ENCODE results near the gene LGR6.
"Not testable (repeated sequence)": the region's sequence is repeated elsewhere in the genome, so short reads cannot be mapped to it uniquely, and the experiment has no call there.

Gene LGR6

DNA sequence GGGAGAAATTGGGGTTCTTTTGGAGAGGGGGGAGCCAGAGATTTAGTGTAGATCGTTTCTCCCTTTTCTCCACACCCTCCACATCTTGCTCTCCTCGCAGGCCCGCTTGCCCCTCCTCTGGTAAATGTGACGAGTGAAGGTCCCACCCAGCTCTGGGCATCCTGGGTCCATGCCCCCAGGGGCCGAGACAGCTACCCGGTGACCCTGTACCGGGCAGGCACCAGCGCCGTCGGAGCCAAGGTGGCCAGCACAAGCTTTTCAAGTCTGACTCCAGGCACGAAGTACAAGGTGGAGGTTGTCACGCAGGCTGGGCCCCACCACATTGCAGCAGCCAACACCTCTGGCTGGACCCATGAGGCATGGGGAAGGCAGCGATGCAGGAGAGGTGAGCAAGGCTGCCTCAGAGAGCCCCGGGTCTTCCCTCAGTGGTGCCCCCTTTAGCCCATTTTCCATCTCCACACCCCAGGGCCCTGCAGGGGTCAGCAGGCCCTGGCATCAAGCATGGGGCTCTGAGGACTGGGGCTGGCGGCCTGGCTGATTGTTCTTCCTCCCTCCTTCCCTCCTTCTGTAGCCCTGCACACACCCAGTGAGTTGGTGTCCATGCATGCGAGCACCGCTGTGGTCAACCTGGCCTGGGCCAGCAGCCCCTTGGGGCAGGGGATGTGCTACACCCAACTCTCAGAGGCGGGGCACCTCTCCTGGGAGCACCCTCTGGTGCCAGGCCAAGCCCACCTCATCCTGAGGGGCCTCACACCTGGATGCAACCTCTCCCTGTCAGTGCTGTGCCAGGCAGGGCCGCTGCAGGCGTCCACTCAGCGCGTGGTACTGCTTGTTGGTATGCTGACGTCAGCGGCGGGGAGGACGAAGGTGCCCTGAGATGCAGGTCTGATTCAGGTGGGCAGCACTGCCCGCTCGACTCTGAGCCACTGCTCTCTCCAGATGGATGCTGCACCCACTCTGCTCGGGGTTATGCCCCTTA is 16.4 kb upstream of the LGR6 start:
- DNase-seq: no peak

DNA sequence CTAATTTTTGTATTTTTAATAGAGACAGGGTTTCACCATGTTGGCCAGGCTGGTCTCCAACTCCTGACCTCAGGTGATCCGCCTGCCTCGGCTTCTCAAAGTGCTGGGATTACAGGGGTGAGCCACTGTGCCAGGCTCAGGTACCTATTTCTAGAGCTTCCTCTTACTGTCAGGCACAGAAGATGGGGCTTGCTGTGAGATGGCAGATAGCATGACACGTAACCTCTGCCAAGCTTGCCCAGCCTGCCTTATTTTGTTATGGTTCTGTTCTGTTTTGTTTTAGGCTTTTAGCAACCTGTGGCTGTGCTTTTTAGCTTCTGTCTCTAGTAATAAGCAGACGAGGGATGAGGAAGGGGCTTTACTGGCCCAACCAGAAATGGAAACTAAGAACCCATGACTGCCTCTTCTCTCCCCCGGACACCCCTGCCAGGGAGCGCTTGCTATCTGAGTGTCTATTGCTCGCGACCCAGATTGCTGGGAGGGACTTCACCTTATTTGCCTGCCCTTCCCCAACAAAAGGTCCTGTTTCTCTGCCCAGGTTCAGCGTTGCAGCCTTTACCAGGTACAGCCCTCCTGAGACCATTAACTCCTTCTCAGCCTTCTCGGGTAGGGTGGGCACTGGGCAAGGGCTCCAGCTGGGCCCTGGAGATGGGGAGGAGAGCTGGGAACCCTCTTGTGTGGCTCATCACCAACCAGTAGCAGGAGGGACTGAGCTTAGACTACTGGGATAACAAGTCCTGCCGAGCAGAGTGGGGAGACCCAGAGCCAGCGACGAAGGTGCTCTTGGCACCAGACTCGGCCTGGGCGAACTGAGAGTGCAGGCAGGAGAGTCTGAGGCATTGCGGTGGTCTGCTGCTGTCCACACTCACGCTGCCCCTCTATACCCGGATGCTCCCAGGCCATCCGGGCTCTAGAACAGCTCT is 13.5 kb upstream of the LGR6 start:
- no peak for DNase-seq

DNA sequence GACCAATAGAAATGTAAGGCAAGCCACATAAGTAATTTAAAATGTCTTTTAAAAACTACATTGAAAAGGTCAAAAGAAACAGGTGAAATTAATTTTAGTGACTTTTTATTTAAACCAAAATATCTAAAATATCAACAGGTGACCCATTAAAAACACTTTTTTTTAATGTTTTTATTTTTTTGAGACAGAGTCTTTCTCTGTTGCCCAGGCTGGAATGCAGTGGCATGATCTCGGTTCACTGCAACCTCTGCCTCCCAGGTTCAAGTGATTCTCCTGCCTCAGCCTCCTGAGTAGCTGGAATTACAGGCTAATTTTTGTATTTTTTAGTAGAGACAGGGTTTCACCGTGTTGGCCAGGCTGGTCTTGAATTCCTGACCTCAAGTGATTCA is 12.9 kb upstream of the LGR6 start:
- not testable (repeated sequence) for DNase-seq

DNA sequence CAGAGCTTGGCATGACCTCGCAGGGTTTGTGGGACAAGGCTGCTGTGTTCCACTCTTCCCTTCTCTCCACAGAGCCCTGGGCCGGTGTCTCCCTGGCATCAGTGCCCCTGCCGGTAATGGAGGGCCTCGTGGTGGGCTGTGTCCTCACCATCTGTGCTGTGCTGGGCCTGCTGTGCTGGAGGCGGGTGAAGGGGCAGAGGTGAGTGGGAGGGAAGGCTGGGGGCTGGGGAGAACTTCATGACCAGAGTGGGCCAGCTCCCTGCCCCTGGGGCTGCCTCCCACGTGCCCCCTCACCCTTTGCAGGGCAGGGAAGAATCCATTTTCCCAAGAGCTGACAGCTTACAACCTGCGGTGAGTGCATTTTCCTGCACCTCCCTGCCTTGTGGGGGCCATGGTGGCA is 12.0 kb upstream of the LGR6 start:
- no peak for DNase-seq

DNA sequence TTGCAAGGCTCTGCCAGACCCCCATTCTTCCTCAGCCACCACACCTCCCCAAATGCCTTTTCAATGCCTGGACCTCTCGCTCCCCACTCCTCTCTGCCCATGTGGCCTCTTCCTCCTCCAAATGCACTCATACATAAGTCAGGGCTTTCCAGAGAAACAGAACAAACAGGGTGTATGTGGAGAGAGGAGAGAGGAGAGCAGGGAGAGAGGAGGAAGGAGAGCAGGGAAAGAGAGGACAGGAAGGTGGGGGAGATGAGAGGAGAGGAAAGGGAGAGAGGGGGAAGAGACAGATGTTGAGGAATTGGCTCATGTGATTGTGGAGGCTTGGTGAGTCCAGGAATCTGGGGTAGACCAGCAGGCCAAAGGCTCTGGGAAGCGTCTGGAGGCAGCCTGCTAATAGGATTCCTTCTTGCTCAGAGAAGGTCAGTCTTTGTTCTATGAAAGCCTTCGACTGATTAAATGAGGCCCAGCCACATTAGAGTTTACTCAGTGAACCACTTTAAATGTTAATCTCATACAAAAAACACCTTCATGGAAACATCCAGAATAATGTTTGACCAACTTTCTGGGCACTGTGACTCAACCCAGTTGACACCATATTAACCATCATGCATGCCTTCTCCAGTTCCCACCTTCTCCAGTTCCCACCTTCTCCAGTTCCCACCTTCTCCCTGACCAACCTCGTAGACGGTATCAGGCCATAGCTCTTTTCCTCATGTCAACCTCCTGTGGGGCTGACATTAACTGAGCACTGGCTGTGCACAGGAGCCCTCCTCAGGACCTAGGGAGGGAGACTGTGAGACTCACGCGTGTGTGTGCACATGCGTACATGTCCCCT is 11.3 kb upstream of the LGR6 start:
- DNase-seq: no peak

DNA sequence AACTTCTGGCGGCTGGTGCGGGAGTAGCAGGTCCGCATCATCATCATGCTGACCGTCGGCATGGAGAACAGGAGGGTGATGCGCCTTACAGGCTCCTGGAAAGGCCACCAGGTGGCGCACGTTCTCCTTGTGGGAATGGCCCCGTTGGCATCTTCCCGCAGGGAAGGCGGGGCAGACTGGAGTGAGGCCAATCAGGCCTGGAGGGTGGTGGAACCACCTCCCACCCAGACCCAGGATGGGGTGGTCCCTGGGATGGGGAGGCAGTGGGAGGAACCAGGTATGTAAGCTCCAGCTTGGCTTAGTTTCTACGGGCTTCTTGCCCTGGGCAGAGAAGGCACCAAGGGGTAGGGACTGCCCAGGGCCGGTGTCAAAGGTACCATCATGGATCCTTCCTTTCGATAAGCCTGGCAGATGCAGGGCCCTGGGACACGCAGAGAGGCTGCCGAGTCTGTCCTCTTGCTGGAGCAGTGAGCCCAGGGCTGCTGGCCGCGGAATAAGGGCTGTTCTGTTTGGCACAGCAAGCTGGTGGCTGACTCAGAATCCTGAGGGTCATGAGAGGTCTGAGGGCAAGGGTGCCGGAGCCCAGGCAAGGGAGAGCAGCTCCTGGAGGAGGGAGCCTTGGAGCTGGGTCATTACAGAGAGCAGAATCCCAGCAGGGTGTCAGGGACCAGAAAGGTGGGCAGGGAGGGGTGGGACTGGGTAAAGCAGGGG is 8.7 kb upstream of the LGR6 start:
- peak; percentile 54 to 69 for DNase-seq

DNA sequence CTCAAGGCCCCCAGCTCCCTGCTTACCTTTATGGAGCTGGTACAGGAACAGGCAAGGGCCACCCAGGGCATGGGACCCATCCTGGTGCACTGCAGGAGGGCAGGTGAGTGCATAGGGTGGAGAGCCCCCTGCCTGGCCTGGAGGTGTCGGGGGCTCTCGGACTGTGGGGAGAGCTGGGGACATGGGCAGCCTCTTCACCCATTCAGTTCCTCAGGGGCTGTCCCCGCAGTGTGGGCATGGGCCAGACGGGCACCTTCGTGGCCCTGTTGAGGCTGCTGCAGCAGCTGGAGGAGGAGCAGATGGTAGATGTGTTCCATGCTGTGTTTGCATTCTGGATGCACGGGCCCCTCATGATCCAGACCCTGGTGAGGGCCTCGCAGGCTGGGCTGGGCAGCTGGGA is 7.3 kb upstream of the LGR6 start:
- no peak for DNase-seq

DNA sequence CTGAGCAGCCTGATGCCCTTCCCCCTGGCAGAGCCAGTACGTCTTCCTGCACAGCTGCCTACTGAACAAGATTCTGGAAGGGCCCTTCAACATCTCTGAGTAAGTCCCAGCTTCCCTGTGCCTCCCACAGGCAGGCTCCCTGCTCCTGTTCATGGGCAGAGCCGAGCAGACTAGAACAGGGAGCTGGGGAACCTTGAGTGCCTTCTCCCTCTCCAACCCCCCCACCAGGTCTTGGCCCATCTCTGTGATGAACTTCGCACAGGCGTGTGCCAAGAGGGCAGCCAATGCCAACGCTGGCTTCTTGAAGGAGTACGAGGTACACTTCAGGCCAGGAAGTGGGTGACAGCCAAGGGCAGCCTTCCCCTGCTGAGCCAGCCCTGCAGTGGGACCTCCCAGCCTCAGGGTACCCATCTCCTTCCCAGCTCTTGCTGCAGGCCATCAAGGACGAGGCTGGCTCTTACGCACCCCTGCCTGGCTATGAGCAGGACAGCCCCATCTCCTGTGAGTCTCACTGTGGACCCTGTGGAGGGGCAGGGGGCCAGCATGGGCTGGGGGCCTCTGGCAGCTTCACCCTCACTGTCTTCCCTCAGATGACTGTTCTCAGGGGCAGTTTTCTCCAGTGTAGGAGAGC is 6.4 kb upstream of the LGR6 start:
- no peak for DNase-seq

DNA sequence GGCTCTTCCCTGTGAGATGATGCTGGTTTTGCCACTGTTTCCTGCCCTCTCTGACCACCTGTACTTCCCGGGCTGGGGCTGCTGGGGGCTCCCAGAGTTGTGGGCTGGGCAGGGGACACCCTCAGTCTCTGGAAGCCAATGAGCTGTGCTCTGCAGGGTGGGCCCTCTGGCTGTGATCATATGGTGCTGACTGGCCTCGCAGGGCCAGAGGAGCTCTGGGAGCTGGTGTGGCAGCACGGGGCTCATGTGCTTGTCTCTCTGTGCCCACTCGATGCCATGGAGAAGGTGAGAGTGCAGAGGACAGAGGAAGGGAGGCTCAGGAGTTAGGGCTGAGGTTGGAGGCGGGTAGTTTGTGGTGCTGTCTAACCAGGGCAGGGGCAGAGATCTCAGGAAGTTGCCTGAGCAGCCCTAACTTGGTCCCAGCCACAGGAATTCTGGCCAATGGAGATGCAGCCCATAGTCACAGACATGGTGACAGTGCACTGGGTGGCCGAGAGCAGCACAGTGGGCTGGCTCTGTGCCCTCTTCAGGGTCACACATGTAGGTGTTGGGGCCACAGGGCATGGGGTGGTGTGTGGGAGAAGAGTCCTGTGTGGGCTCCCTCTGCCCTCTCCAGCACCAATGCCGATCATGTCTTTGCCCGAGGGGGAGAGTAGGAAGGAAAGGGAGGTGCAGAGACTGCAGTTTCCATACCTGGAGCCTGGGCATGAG is 5.7 kb upstream of the LGR6 start:
- DNase-seq: no peak

DNA sequence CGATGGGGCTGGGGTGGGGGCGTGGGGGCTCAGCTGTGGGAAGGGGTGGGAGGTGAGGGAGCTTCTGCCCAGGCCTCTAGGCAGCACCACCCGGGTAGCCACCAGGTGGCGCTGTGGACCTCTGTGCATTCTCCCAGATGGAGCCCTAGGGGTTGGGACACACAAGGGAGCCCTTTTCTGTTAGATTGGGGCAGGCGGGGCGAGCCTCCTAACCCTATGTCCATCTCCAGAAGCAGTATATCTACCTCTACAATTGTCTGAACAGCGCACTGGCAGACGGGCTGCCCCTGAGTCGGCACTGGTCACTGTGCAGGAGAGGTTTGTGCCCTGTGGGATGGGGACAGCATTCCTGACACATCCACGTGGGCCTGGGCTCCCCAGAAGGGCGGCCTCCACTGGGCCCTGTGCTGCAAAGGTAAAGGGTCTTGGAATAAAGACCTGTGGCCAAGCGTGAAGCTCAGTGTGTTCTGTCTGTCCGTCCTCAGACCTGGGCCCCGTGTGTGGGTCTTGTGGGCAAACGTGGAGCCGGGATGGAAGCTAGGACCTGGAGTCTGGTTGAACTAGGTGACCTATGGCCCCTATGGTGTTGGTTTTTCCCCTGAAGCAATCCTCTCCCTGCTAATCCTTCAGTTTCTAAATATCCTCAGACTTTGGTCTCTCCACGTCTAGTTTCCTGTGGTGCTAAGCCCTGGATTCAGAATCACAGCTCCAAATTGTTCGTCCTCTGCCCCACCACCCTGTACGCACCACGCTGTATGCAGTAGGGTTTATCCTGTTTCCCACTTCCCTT is 4.4 kb upstream of the LGR6 start:
- peak; percentile 58 to 81 for DNase-seq

DNA sequence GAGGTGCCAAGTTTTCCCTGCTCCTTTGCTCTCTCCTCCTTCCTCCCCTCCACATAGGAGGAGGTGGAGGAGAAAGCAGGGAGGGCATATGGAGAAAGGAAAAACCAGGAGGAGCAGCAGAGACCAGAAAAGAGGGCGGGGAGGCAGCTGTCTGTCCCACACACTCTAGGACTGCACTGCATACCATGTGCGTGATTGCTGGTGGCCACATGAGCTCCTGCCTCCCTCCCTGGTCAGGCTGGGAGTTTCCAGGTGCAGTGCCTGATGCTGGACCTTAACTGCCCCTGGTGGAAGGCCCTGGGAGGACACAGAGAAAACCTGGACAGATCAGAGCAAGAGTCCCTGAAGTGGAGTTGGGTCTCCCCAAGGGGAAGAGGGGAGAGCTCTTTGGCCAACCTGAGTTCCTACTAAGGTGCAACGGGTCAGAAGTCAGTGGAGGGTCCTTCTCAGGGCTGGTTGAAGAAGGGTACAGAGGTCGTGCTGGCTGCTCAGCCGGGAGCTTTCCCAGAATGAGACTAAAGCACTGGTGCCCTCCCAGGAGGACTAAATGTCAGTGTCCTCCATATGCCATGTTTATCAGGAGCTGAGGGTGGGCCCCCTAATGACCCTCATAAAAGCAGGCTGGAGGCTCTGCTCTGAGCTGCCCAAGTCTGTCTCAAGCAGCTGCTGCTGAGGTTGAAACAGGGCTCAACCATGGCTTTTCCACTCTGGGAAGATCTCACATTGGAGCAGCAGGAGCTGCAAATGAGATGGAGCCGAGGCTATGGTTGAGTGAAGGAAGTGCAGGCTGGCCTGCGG is 3.5 kb upstream of the LGR6 start:
- DNase-seq: no peak

DNA sequence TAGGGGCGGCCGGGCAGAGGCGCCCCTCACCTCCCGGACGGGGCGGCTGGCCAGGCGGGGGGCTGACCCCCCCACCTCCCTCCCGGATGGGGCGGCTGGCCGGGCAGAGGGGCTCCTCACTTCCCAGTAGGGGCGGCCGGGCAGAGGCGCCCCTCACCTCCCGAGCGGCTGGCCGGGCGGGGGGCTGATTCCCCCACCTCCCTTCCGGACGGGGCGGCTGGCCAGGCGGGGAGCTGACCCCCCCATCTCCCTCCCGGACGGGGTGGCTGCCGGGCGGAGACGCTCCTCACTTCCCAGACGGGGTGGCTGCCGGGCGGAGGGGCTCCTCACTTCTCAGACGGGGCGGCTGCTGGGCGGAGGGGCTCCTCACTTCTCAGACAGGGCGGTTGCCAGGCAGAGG is 2.2 kb upstream of the LGR6 start:
- not testable (repeated sequence) for DNase-seq

DNA sequence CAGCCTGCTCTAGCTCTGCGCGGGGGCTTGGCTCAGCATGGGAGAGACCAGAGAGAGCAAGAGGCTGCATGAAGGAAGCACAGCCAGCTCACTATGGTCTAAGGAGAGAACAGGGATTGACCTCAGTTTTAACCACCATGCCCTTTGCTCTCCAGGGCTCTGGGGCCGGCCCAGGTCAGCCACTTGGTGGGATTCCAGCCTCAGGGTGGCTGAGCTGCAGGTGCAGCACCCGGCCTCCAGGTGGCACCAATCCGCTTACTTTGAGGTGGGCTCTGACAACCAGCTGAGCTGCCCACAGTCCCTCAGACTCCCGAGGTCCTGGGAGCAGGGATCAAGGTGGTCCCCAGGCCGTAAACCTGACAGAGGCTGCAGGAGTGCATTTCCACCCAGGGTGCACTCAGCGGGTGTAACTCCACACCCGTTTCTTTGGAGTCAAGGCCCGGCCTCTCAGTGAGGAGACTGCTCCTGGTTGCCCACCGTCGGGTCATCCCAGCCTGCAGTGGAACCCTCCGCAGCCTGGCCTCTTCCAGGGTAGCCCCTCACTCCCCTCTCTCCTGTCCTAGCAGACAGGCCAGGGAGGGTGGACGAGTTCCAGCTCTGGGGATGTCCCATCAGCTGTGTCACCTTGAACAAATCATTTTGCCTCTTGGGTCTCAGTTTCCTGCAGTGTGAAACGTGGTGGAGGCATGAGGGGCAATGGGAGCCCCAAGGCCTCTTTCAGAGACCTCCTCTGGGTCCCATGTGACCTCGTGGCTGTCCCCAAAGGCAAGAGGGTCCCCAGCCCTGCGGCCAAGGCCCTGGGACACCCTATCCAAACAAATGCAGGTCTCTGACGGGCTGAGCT is 607 bp upstream of the LGR6 start:
- DNase-seq: peak; percentile 29 to 56

DNA sequence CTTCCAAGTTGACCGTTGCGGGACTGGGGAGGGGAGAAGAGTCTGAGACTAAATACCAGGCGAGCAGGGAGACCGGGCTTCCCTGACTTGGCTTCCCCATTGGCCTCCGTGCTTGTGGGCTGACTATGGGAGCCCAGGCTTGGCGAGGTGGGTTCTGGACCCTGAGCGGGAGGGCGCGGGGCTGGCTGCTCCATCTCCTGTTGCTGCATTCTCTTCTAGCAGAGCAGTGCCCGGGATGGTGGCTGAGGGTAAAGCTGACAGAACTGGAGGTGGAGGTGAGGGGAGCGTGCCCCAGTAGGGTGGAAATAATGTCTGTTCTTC is 689 bp downstream of the LGR6 start:
- DNase-seq: no peak

DNA sequence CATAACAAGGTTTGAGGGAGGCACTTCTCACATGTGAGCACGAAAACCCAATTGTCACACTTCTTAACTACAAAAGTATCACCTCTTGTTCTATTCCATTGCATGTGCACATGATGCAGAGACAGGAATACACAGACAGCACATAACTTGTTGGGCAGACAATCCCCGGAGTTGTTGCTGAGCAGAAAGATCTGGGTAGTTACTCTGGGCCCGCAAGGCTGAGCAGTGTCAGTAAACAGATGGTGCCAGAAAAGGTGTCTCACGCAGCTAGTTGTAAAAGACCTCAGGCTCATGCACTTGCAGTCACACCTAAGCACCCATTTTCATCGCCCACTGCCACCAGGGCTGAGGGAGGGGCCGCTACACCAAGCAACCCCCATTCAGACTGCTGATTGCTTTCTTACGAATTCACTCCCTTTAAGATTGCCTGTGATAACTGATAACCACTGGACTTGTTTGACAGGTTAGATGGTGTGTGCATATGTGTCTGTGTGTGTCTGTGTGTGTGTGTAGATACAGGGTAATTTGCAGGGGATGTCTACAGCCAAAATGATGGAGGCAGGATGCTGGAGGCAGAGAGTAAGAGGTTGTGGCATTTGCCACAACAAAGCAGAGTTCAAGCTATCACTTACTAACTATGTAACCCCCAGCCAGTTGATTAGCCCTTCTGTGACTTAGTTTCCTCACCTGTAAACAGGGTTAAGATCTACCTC is 4.2 kb downstream of the LGR6 start:
- DNase-seq: no peak

DNA sequence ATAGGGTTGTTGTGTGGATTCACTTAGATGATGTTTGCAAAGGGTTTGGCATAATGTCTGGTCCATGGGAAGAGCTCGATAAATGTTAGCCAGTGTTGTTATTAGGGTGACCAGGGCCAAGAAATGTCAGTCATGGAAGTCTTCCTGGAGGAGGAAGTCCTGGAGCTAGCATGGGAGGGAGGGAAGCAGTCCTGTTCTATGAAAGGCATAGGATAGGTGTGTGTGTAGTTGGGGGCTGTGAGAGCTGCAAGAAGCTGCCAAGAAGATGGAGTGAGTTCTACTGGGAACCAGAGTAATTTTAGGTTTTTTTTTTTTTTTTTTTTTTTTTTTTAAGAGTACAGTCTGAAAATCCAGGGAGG is 4.7 kb downstream of the LGR6 start:
- no peak for DNase-seq

DNA sequence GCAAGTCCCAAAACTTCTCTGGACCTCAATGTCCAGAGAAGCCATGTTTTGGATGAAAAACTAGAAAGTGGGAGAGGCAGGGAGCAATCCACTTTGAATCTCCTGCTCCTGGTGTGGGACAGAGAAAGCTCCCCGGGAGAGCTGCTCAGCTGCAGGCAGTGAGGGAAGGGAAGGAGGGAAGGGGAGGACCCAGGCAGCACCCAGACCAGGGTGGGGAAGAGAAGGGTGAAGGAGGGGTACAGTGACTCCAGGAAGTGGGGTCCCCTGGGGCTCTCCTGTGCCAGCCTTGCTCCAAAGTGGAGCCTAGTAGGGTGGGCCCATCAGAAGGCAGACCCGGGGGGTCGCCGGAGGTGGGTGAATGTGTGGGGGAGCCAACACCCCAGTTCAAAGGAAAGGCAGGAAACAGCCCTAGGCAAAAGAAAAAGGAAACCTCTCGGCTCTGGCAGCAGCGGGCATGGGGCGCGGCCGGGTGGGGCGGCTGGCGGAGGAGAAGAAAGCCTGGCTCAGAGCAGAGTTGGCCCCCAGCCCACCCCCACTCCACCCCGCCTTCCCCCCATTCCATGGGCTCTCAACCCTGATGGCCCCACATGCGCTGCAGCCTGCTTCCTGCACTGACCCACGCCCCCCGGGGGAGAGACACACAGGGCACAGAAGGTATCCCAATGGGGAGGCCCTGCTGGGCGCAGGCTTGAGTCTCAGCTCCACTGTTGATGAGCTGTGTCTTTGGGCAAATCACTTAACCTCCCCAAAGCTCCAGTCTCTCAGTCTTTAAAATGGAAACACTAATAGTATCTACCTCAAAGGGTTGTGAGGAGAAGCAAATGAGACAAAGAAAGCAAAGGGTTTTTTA is 5.7 kb downstream of the LGR6 start:
- DNase-seq: no peak
